ENCODE measurements around the gene PDE4C. TPM values are rescaled to one million over a fixed set of nuclear protein-coding genes. Genes with fewer than 3 reads are reported as not detected.

PDE4C gene
- total RNA-seq, 1 donor from 2014 or later, result 0.09 TPM

DNA sequence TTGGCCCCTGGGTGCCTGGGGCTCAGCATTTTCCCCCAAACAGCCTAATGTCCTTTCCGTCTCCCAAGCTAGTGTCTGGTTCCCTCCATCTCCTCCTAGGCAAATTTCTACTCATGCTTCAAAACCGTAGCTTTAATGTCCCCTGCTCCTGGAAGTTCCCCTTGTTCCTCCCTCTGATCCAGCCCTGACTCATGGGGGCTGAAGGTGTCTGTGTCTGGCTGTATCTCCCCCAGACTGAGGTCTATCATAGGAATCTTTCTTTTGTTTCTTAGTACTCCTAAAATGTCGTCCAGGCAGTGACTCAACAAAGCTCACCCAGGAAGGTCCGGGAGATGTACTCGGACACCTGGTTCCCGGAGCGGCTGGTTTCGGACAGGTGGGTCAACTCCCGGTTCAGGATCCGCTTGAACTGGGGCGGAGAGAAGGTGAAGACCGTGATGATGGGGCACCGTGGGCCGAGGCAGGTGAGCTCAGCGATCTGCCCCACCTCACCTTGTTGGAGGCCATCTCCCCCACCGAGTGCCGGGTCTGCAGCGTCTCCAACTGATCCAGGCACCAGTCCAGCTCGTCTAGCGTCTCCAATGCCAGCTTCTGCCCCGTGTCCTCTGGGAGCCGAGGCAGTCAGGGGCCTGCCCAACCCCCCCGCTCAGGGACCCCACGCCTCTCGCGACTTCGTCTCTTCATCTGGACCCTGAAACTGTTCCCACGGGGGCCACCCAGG, 6.2 kb downstream of the PDE4C start:
- H3K36me3 Mint-ChIP-seq (ENCODE audit: low read depth), result no peaks in the 10 kb centered on the region
- DNase-seq (ENCODE audit: low read depth, low spot score), result no peak
- no peak overlapping the region for H3K27ac Mint-ChIP-seq (ENCODE audit: unreplicated experiment)
- peaks cover 2% of the 10 kb centered on the region for H3K9me3 Mint-ChIP-seq
- peaks cover 8% of the 10 kb centered on the region for H3K4me1 Mint-ChIP-seq
- peaks cover 55% of the 10 kb centered on the region for H3K27me3 Mint-ChIP-seq (ENCODE audit: low read depth)
- H3K4me3 Mint-ChIP-seq, result no peak overlapping the region
- TF ChIP-seq CTCF (conservative IDR thresholded peaks at IDR 0.05), result no peak

- H3K27me3 Mint-ChIP-seq (ENCODE audit: low read depth), result peaks cover 41% of the 10 kb centered on the region
- no peaks in the 10 kb centered on the region for H3K9me3 Mint-ChIP-seq
- no peak overlapping the region for H3K27ac Mint-ChIP-seq (ENCODE audit: unreplicated experiment)
- no peak for DNase-seq (ENCODE audit: low read depth, low spot score)
- H3K4me1 Mint-ChIP-seq, result no peaks in the 10 kb centered on the region
- H3K36me3 Mint-ChIP-seq (ENCODE audit: low read depth), result no peaks in the 10 kb centered on the region
- no peak for TF ChIP-seq CTCF (conservative IDR thresholded peaks at IDR 0.05)
- no peak overlapping the region for H3K4me3 Mint-ChIP-seq
Measured at GRCh38 chr19:18218600-18218999, 7.6 kb downstream of the PDE4C start.

DNA sequence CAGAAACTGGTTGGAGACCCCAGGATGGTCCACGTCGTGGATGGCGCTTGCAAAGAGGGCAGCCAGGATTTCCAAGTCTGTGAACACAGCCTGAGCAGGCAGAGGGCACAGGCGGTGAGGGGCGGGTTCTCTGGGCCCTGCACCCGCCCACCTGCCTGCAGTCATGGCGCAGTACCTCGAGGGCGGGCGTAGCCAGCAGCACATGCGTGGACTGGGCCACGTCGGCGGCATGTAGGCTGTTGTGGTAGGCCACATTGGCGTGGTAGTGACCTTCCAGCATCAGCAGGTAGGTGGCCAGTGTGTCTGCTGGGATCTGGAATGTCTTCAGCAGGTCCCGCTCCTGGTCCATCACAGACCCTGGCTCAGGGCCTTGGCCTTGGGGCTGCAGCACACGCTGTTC, 8.1 kb downstream of the PDE4C start:
- H3K27me3 Mint-ChIP-seq (ENCODE audit: low read depth), result peaks cover 39% of the 10 kb centered on the region
- no peak for DNase-seq (ENCODE audit: low read depth, low spot score)
- H3K4me1 Mint-ChIP-seq, result no peaks in the 10 kb centered on the region

DNA sequence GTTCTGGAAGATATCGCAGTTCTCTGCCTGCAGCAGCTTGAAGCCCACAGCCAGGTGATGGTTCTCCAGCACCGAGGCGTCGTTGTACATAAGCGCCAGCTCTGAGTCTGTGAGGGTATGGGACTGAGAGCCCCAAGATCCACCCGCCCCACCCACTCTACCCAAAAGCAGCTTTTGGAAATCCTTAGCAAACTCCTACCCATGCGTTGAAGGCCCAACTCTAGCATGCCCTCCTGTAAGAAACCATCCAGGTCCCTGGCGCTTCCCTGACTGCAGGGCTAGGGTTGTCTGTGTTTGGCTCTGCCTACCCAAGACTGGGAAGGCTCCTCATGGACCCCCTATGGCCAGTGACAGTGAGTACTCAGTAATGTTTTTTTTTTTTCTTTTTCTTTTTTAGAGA, 9.4 kb downstream of the PDE4C start:
- TF ChIP-seq CTCF (conservative IDR thresholded peaks at IDR 0.05), result no peak
- H3K4me3 Mint-ChIP-seq, result no peak overlapping the region
- H3K4me1 Mint-ChIP-seq, result no peaks in the 10 kb centered on the region
- H3K36me3 Mint-ChIP-seq (ENCODE audit: low read depth), result no peaks in the 10 kb centered on the region
- H3K9me3 Mint-ChIP-seq, result no peaks in the 10 kb centered on the region
- H3K27ac Mint-ChIP-seq (ENCODE audit: unreplicated experiment), result no peak overlapping the region
- H3K27me3 Mint-ChIP-seq (ENCODE audit: low read depth), result peaks cover 32% of the 10 kb centered on the region
- DNase-seq (ENCODE audit: low read depth, low spot score), result no peak

More for the DNA sequence above, 8.1 kb downstream of the PDE4C start:
- no peaks in the 10 kb centered on the region for H3K36me3 Mint-ChIP-seq (ENCODE audit: low read depth)
- H3K27ac Mint-ChIP-seq (ENCODE audit: unreplicated experiment), result no peak overlapping the region
- H3K9me3 Mint-ChIP-seq, result no peaks in the 10 kb centered on the region
- no peak for TF ChIP-seq CTCF (conservative IDR thresholded peaks at IDR 0.05)
- no peak overlapping the region for H3K4me3 Mint-ChIP-seq

GRCh38 chr19:18214779-18215433, 11.3 kb downstream of the PDE4C start:
- Mint-ChIP-seq H3K9me3 (no peaks in the 10 kb centered on the region), H3K4me3 (no peak overlapping the region)

More at GRCh38 chr19:18214779-18215433, 11.3 kb downstream of the PDE4C start:
- H3K4me1 Mint-ChIP-seq, result no peaks in the 10 kb centered on the region
- no peaks in the 10 kb centered on the region for H3K36me3 Mint-ChIP-seq (ENCODE audit: low read depth)
- peaks cover 21% of the 10 kb centered on the region for H3K27me3 Mint-ChIP-seq (ENCODE audit: low read depth)
- H3K27ac Mint-ChIP-seq (ENCODE audit: unreplicated experiment), result no peak overlapping the region
- no peak for DNase-seq (ENCODE audit: low read depth, low spot score)
- TF ChIP-seq CTCF (conservative IDR thresholded peaks at IDR 0.05), result no peak

All from neural crest cell (in vitro differentiated cells).